ENCODE measurements around the gene ARNT2. TPM values are rescaled to one million over a fixed set of nuclear protein-coding genes. Genes with fewer than 3 reads are reported as not detected.
"Not testable (repeated sequence)": the region's sequence is repeated elsewhere in the genome, so short reads cannot be mapped to it uniquely, and the experiment has no call there.

Gene ARNT2
- total RNA-seq, 1 experiment from 2014 or later, result 7.0 TPM

GRCh38 chr15:80389370-80389769 is 14.8 kb upstream of the ARNT2 start (continued):
- TF ChIP-seq PREB (CRISPR knock-in tag; IDR thresholded peaks at IDR 0.05; ENCODE audit: borderline replicate concordance) (no peak), STAT6 (CRISPR knock-in tag; conservative IDR thresholded peaks at IDR 0.05; ENCODE audit: low read depth) (no peak)

- ATAC-seq; POLR2A ChIA-PET; DNase-seq (ENCODE audit: low spot score); H3K27ac Mint-ChIP-seq; H3K27me3 Mint-ChIP-seq (ENCODE audit: low read depth); H3K36me3 Mint-ChIP-seq; H3K9me3 Mint-ChIP-seq; H3K4me3 Mint-ChIP-seq; CTCF ChIA-PET: not testable (repeated sequence)
- peaks cover 45% of the 10 kb centered on the region for H3K4me1 Mint-ChIP-seq
These were observed 13.2 kb upstream of the ARNT2 start for GRCh38 chr15:80390942-80391341.

GRCh38 chr15:80395616-80396015 is 8.6 kb upstream of the ARNT2 start:
- DNase-seq (ENCODE audit: low spot score) (no peak), ATAC-seq (no peak)
- H3K27me3 Mint-ChIP-seq (ENCODE audit: low read depth), result peaks cover 5% of the 10 kb centered on the region; the same call in 1 of the 2 replicates
- no peak overlapping the region for H3K4me3 Mint-ChIP-seq
- H3K36me3 Mint-ChIP-seq, result peaks cover 3% of the 10 kb centered on the region; the same call in 1 of the 2 replicates
- TF ChIP-seq MLX (CRISPR knock-in tag; IDR thresholded peaks at IDR 0.05), result no peak
- TF ChIP-seq PREB (CRISPR knock-in tag; IDR thresholded peaks at IDR 0.05; ENCODE audit: borderline replicate concordance), result no peak
- no peak for TF ChIP-seq SOX15 (CRISPR knock-in tag; IDR thresholded peaks at IDR 0.05)
- no peak for TF ChIP-seq MAX (CRISPR knock-in tag; IDR thresholded peaks at IDR 0.05)
- TF ChIP-seq CREB1 (CRISPR knock-in tag; IDR thresholded peaks at IDR 0.05), result no peak
- no peak for TF ChIP-seq GRHL2 (CRISPR knock-in tag; IDR thresholded peaks at IDR 0.05; ENCODE audit: insufficient replicate concordance, severe bottlenecking)
- TF ChIP-seq EMX1 (CRISPR knock-in tag; IDR thresholded peaks at IDR 0.05), result no peak
- TF ChIP-seq NFE2L1 (CRISPR knock-in tag; IDR thresholded peaks at IDR 0.05), result no peak
- no peak for TF ChIP-seq GABPB1 (CRISPR knock-in tag; IDR thresholded peaks at IDR 0.05)
- TF ChIP-seq ZMAT4 (CRISPR knock-in tag; IDR thresholded peaks at IDR 0.05), result no peak
- no peak for TF ChIP-seq HMGA2 (CRISPR knock-in tag; IDR thresholded peaks at IDR 0.05)
- ChIA-PET POLR2A (no interaction called here), CTCF (no interaction called here)
- H3K9me3 Mint-ChIP-seq, result peaks cover 8% of the 10 kb centered on the region
- H3K27ac Mint-ChIP-seq, result no peak overlapping the region
- H3K4me1 Mint-ChIP-seq, result peaks cover 22% of the 10 kb centered on the region

GRCh38 chr15:80396096-80396495 is 8.1 kb upstream of the ARNT2 start:
- ATAC-seq (0 out of 2 replicates have a peak, but pooled peaks have one; percentile 32), DNase-seq (ENCODE audit: low spot score) (no peak)
- peaks cover 3% of the 10 kb centered on the region for H3K9me3 Mint-ChIP-seq
- H3K4me3 Mint-ChIP-seq, result no peak overlapping the region
- H3K27ac Mint-ChIP-seq, result no peak overlapping the region
- POLR2A ChIA-PET, result no interaction called here
- TF ChIP-seq ARID4B (CRISPR knock-in tag; IDR thresholded peaks at IDR 0.05; ENCODE audit: borderline replicate concordance) (no peak), CDX4 (CRISPR knock-in tag; IDR thresholded peaks at IDR 0.05; ENCODE audit: borderline replicate concordance) (no peak), NFATC4 (CRISPR knock-in tag; IDR thresholded peaks at IDR 0.05) (no peak), ELF4 (CRISPR knock-in tag; IDR thresholded peaks at IDR 0.05; ENCODE audit: low read depth) (no peak), ZNF317 (CRISPR knock-in tag; IDR thresholded peaks at IDR 0.05; ENCODE audit: borderline replicate concordance, low read depth) (no peak)
- CTCF ChIA-PET, result no interaction called here
- no peaks in the 10 kb centered on the region for H3K36me3 Mint-ChIP-seq
- peaks cover 22% of the 10 kb centered on the region for H3K4me1 Mint-ChIP-seq
- peaks cover 7% of the 10 kb centered on the region; the same call in 1 of the 2 replicates for H3K27me3 Mint-ChIP-seq (ENCODE audit: low read depth)
